SK-N-MC (cell line): ENCODE results near the gene KIF18A.

Experiments used
- EZH2 ChIP-seq: fragments of 200-600 bp; sonication (generic); IDR thresholded peaks from one replicate; pipeline ENCODE4 v1.6.1; 2017; ENCODE audit warnings: antibody characterized with exemption
- FOXP2 ChIP-seq: optimal IDR thresholded peaks from 2 replicates; pipeline ENCODE3; 2011; ENCODE audit warnings: mild to moderate bottlenecking, moderate library complexity; ENCODE audit not compliant: insufficient read depth; ENCODE audit errors: extremely low read length, control extremely low read depth
- POLR2AphosphoS5 ChIP-seq: IDR thresholded peaks from 2 replicates; pipeline ENCODE4 v1.6.1; 2012; ENCODE audit warnings: mild to moderate bottlenecking, low read depth, low read length, borderline replicate concordance

GRCh38 chr11:28104984-28105383, 3.0 kb downstream of the KIF18A start:
- no peak for TF ChIP-seq POLR2AphosphoS5
- TF ChIP-seq EZH2 = no peak
- no peak for TF ChIP-seq FOXP2
